Activated CD4-positive, CD25-positive, alpha-beta regulatory T cell treated with anti-CD3 and anti-CD28 coated beads, Interleukin-2, amount 50 U/mL, for 72 hours (primary cell): Measurements from ENCODE around the gene TDRD10.

Source experiments
- DNase-seq: peaks from one replicate; pipeline ENCODE4 v3.0.0; 2021

The TDRD10 gene

GRCh38 chr1:154502066-154502743 lies at the start of gene TDRD10, which contains the start of gene SHE:
TDRD10 (plus strand) TSS chr1:154502219; CDS start chr1:154506904, 4,685 bp downstream.
SHE (minus strand) TSS chr1:154502412; CDS start chr1:154502026, 386 bp downstream.
- DNase-seq: no peak

DNA sequence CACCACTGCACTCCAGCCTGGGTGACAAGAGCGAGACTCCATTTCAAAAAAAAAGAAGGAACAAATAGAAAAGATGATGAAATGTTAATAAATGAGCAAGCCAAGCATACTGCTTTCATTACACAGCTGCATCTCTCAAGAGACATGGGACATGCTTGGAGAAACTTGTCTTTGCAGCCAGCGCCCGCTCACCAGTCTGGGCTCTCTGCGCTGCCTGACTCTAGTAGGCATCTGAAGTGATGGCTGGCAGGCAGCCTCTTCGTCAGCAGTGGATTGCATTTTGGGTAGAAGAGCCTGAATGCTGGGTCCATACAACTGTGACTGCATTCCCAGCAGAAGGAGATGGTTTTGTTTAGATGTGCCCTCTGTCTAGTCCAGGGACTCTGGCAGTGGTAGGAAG lies 48.9 kb upstream of the TDRD10 start:
- DNase-seq: no peak

- no peak for DNase-seq
Observed at GRCh38 chr1:154453574-154454352, 48.3 kb upstream of the TDRD10 start.

GRCh38 chr1:154454386-154455120 lies 47.5 kb upstream of the TDRD10 start:
- DNase-seq: no peak

DNA sequence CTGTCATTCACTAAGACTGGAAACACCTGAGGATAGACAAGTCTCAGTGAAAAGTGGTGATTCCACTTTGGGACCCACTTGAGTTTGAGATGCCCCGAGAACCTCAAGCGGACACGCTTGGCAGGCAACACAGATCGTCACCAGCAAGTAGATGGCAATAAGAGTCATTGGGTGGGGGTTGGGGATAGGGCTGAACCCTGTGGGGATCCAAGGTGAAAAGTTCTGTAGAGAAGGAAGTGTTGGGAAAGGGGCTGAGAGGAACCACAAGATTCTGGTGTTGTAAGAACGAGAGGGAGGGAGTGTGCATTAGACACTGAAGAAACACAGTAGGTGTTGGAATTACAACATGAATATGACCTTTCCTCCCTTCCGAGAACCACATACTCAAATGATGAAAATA lies 45.4 kb upstream of the TDRD10 start:
- DNase-seq: no peak

DNA sequence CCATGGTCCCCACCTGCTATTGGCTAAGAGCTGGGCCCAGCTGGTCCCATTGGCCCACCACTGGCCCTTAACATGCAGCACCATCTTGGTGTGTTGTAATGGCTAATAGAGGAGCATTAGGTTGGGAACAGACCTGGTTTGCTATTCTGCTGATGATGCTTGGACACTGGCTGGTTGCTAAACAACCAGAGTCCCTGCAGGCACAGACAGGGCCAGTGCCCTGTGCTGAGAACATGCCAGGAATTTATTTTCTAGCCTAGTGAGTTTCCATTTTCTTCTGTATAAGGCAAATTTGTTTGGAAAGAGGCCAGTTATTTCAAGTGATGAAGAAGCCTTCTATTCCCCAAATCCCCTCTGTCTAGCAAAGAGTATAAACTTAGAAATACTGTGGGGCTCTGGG lies 42.9 kb upstream of the TDRD10 start:
- no peak for DNase-seq

DNA sequence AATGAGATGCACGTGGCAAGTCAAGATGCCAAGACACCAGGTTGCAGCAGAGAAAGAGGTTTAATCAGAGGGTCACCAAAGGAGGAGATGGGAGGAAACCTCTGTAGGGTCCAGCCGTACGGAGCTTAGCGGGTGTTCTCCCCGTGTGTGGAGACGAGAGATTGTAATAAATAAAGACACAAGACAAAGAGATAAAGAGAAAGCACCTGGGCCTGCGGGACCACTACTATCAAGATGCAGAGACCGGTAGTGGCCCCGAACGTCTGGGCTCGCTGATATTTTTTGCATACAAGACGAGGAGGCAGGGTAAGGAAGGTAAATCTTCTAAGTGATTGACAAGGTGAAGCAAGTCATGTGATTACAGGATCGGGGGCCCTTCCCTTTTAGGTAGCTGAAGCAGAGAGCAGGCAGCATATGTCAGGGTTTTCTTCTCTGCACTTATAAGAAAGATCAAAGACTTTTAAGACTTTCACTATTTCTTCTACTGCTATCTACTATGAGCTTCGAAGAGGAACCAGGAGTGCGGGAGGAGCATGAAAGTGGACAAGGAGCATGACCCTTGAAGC lies 41.2 kb upstream of the TDRD10 start:
- no peak for DNase-seq

GRCh38 chr1:154463512-154463990 lies 38.5 kb upstream of the TDRD10 start:
- DNase-seq: peak; percentile 45

GRCh38 chr1:154465621-154466195 lies 36.3 kb upstream of the TDRD10 start:
- DNase-seq: no peak

GRCh38 chr1:154466206-154466605 lies 35.8 kb upstream of the TDRD10 start:
- no peak for DNase-seq

- DNase-seq: no peak
Observed at GRCh38 chr1:154466921-154467417, 35.0 kb upstream of the TDRD10 start.

- no peak for DNase-seq
Observed at GRCh38 chr1:154467434-154468102, 34.5 kb upstream of the TDRD10 start.

GRCh38 chr1:154468535-154469250 lies 33.3 kb upstream of the TDRD10 start:
- DNase-seq: no peak

- DNase-seq: no peak
Observed at GRCh38 chr1:154469844-154470560, 32.0 kb upstream of the TDRD10 start.

- no peak for DNase-seq
Observed at GRCh38 chr1:154471304-154471703, 30.7 kb upstream of the TDRD10 start.

GRCh38 chr1:154474802-154475201 lies 27.2 kb upstream of the TDRD10 start:
- no peak for DNase-seq

- DNase-seq: no peak
Observed at GRCh38 chr1:154476791-154477190, 25.2 kb upstream of the TDRD10 start.

GRCh38 chr1:154478013-154478412 lies 24.0 kb upstream of the TDRD10 start:
- no peak for DNase-seq

- no peak for DNase-seq
Observed at GRCh38 chr1:154478639-154479038, 23.4 kb upstream of the TDRD10 start.

DNA sequence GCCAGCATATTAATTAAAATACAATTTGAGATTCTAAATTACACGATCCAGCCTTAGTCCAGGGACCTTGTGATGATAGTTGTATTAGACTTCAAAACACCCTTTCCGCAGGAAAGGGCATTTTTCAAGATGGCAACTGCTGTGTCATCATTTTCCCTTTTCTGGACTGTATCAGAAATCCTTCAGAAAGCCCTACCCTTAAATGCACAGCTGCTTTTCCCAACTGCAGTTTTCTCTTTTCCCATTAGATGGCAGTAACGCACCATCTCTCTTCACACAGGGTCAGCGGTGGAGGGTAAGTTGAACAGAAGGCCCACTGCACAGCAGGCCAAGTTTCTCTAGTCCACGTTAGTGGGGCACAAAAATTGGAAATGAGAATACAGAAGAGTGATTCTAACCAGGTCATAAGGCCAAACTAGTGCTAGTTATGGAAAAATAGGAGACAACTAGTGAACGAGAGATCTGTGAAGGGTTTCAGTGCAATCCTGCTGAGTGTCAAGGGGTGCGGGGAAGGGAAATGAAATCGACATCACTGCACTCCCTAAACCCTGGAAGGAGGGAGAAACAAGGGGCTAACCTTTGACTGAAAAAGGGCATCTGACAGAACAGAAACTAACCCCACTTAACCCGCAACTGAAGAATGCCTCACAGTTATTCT lies 22.1 kb upstream of the TDRD10 start:
- DNase-seq: peak; percentile 50
